GM21723 (cell line): ENCODE results near the gene ZNF782.
"Not testable (repeated sequence)": the region's sequence is repeated elsewhere in the genome, so short reads cannot be mapped to it uniquely, and the experiment has no call there.

Experiments used
- ATAC-seq: cut with Tn5 transposase; IDR thresholded peaks from one replicate; pipeline ENCODE4 v1.9.1; 2021; ENCODE audit warnings: mild to moderate bottlenecking, moderate library complexity; ENCODE audit not compliant: unreplicated experiment

ZNF782 gene

DNA sequence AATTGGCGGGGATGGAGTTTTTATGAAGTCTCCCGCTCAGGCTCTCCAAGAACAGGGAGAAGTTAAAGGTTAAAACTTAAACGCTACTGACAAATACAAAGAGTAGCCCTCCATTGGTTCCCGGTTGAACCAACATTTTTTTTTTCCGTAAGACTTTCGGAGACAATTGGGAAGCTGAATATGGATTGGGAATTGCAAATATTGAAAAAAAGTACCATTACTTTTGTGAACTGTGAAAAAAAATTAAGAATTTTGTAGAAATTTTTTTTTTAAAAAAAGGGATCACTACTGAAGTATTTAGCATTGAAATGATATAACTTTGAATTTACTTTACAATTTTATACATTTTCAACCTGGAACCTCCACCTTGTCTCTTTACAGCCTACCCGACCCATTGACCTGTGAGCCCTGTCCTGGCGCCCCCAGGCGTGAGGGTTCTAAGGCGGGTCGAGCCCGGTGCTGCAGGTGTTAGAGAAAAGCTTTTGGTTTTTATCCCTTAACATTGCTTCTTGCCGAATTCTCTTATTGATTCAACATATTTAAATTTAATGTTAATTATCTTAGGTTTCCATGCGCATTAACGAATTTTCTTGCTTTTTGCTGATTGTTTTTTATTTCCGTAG lies 448 bp upstream of the ZNF782 start:
- no peak for ATAC-seq

DNA sequence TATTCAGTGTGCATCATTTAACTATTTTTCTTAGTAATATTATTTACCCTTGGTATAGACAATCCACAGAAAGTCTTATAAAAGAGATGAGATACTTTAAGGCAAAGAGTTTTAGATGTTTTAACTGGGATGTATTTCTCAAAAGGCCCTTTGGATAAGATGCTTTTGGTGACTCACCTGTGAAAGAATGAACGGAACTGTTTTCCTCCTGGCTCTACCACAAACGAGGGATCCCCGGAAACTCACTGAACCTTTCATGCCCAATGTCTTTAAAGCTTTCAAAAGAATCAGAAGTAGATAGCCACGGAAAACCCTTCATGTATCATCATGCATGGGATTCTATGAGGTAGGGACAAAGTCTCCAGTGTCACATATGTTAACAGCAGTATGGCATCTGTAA lies 1.6 kb downstream of the ZNF782 start:
- no peak for ATAC-seq

DNA sequence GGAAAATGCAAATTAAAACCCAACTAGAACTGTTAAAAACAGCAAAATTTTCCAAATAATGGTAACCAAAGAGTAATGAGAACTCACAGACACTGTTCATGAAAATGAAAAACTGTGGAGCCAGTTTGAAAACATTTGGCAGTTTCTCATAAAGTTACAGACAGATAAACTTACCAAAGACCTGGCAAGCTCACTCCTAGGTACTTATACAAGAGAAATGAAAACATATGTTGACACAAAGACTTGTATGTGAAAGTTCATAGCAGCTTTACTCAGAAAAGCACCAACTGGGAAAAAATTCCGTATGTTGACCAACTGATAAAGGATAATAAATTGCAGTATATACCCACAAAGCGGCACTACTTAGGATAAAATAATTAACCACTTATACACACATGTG lies 10.3 kb downstream of the ZNF782 start:
- ATAC-seq, result no peak

DNA sequence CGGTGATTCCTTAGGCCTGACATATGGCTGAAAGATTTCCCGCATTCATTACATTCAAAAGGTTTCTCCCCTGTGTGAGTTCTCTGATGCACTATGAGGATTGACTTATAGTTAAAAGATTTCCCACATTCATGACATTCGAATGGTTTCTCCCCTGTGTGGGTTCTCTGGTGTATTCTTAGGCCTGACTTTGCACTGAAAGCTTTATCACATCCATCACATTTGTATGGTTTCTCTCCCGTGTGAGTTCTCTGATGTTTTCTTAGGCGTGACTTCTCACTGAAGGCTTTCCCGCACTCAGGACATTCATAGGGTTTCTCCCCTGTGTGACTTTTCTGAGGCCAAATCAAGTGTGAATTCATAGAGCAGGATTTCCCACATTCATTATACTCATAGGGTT lies 35.8 kb downstream of the ZNF782 start:
- no peak for ATAC-seq

DNA sequence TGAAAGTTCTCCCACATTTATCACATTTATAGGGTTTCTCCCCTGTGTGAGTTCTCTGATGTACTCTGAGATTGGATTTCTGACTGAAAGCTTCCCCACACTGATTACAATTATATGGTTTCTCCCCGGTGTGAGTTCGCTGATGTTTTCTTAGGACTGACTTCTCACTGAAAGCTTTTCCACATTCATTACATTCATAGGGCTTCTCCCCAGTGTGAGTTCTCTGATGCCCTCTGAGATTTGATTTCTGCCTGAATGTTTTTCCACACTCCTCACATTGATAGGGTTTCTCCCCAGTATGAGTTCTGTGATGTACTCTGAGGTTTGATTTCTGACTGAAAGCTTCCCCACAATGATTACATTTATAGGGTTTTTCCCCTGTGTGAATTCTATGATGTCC lies 36.3 kb downstream of the ZNF782 start:
- no peak for ATAC-seq

GRCh38 chr9:96813607-96814006 lies 40.7 kb downstream of the ZNF782 start:
- no peak for ATAC-seq

GRCh38 chr9:96798959-96799358 lies 55.4 kb downstream of the ZNF782 start:
- ATAC-seq, result not testable (repeated sequence)

GRCh38 chr9:96784021-96784420 lies 70.3 kb downstream of the ZNF782 start:
- no peak for ATAC-seq

GRCh38 chr9:96782235-96782634 lies 72.1 kb downstream of the ZNF782 start:
- no peak for ATAC-seq

DNA sequence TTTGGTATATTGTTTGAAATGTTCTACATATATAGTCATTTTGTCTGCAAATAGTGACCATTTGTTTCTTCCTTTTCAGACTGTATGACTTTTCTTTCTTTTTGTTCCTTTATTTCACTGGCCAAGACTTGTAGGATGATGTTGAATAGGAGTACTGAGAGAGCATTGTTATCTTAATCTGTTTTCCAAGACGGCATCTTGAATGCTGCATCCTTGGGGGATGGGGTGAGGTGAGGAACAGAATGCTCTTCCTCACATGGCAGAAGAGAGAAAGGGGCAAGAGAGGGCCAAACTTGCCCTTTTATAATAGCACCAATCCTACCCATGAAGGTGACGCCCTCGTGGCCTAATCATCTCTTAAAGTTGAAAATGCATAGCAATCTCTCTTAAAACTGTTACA lies 72.8 kb downstream of the ZNF782 start:
- ATAC-seq, result no peak

DNA sequence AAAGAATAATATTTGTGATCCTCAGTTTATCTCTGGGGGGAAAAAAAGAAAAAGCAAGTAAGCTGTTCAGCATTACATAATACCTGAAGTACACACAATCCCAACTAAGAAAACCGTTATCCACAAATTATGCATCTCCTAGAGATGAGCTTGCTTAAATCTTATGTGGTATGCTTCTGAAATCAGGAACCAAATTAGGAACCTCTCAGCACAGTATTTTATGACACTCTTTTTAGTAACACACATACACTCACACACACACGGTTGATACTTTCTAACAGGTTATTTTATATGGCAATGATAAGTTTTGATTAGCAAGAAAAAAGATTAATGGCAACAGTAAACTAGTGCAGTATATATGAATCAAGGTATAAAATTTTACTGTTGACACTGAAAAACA lies 75.2 kb downstream of the ZNF782 start:
- ATAC-seq, result no peak

GRCh38 chr9:96777426-96777864 lies 76.9 kb downstream of the ZNF782 start:
- no peak for ATAC-seq

GRCh38 chr9:96771124-96771523 lies 83.2 kb downstream of the ZNF782 start:
- no peak for ATAC-seq

GRCh38 chr9:96769989-96770388 lies 84.3 kb downstream of the ZNF782 start:
- no peak for ATAC-seq
